DND-41 (cell line): ENCODE results near the gene LDB2.

ENCODE experiments used
- CTCF ChIP-seq: IDR thresholded peaks from 2 replicates; pipeline ENCODE4 v1.5.1; 2012; ENCODE audit warnings: borderline replicate concordance, low read length, moderate library complexity, mild to moderate bottlenecking; ENCODE audit not compliant: poor library complexity, severe bottlenecking; ENCODE audit errors: extremely low read depth
- EZH2 ChIP-seq: IDR thresholded peaks from 3 replicates; pipeline ENCODE4 v1.6.1; 2012; ENCODE audit warnings: borderline replicate concordance, low read depth, mild to moderate bottlenecking, moderate library complexity, low read length, inconsistent platforms; ENCODE audit not compliant: severe bottlenecking

GRCh38 chr4:16864199-16864598 is 34.2 kb downstream of the LDB2 start:
- TF ChIP-seq CTCF (no peak), EZH2 (no peak)
